Ascending aorta (tissue), 2 donors: Measurements from ENCODE around the gene HS6ST1. TPM values are rescaled to one million over a fixed set of nuclear protein-coding genes. Genes with fewer than 3 reads are reported as not detected.

Experiments
- DNase-seq, 2 donors: peaks; one replicate each; pipeline ENCODE4 v3.0.0-alpha.2; 2019; ENCODE audit warnings: low spot score in 2 of 2
- H3K27ac ChIP-seq, 2 donors: fragments of 200-600 bp; sonication (generic); one replicate each; pipeline ENCODE4 v1.5.1; 2016 to 2017; ENCODE audit warnings: mild to moderate bottlenecking in 1 of 2
- H3K27me3 ChIP-seq: fragments of 200-600 bp; sonication (generic); one replicate; pipeline ENCODE4 v1.5.1; 2017
- H3K36me3 ChIP-seq, 2 donors: fragments of 200-600 bp; sonication (generic); one replicate each; pipeline ENCODE4 v1.5.1; 2016
- H3K4me1 ChIP-seq, 2 donors: fragments of 200-600 bp; sonication (generic); one replicate each; pipeline ENCODE4 v1.5.1; 2016 to 2017; ENCODE audit warnings: mild to moderate bottlenecking in 1 of 2
- H3K4me3 ChIP-seq, 2 donors: fragments of 200-600 bp; sonication (generic); one replicate each; pipeline ENCODE4 v1.5.1; 2016 to 2017; ENCODE audit warnings: mild to moderate bottlenecking in 1 of 2
- H3K9me3 ChIP-seq, 2 donors: fragments of 200-600 bp; sonication (generic); one replicate each; pipeline ENCODE4 v1.5.1; 2016
- CTCF ChIP-seq, 3 experiments: fragments of 200-600 bp in 2 of 3; fragments of 450-650 bp in 1 of 3; sonication (generic) in 2 of 3; IDR thresholded peaks; one replicate each; pipeline ENCODE4 v1.5.1; 2016 to 2019; ENCODE audit warnings: antibody characterized with exemption in 3 of 3, mild to moderate bottlenecking in 1 of 3, moderate library complexity in 1 of 3
- intact Hi-C: fragments of 100-400 bp; cut with DNase I; formaldehyde crosslinking; loops from one replicate; pipeline ENCODE4 v1.15.1; 2023
- total RNA-seq: library from RNA; depleted of rRNA; stranded (reverse); fragments of >200 nt; gene quantifications from one replicate; pipeline ENCODE4 v1.1.0, GENCODE V29; 2016

Gene HS6ST1
- total RNA-seq, 1 donor from 2014 or later, result 42.7 TPM

- no peaks in the 10 kb centered on the region for H3K27me3 ChIP-seq
- no peak for TF ChIP-seq CTCF (IDR thresholded peaks at IDR 0.05)
- peak overlapping the region; percentile 68 to 77 for H3K27ac ChIP-seq
- intact Hi-C loops, result loop anchor here (2.0 to 10.0 kb wide), 6 partner anchors 22 to 412 kb away; no protein-coding TSS in a partner anchor
- H3K36me3 ChIP-seq, result no peaks in the 10 kb centered on the region
- peak overlapping the region; percentile 49 to 74 for H3K4me3 ChIP-seq
- DNase-seq, result peak; percentile 7 to 66
- no peaks in the 10 kb centered on the region for H3K9me3 ChIP-seq
- peaks cover 8 to 17% of the 10 kb centered on the region in 2 donors for H3K4me1 ChIP-seq
Measured at GRCh38 chr2:128322715-128323554, 4.3 kb upstream of the HS6ST1 start.

GRCh38 chr2:128321784-128322714, 3.4 kb upstream of the HS6ST1 start:
- intact Hi-C loops, result loop anchor here (2.0 to 10.0 kb wide), 6 partner anchors 21 to 413 kb away; no protein-coding TSS in a partner anchor
- peak; percentile 3 to 94 for DNase-seq
- TF ChIP-seq CTCF (IDR thresholded peaks at IDR 0.05), result peak; percentile 71 to 94 (median 84)
- peaks cover 13 to 19% of the 10 kb centered on the region in 2 donors for H3K4me1 ChIP-seq
- no peaks in the 10 kb centered on the region for H3K36me3 ChIP-seq
- H3K27ac ChIP-seq, result peak overlapping the region; percentile 68 to 77
- peak overlapping the region; percentile 49 to 74 for H3K4me3 ChIP-seq
- no peaks in the 10 kb centered on the region for H3K9me3 ChIP-seq
- H3K27me3 ChIP-seq, result no peaks in the 10 kb centered on the region

GRCh38 chr2:128320906-128321771, 2.5 kb upstream of the HS6ST1 start:
- H3K4me1 ChIP-seq, result peaks cover 19 to 27% of the 10 kb centered on the region in 2 donors
- no peaks in the 10 kb centered on the region for H3K9me3 ChIP-seq
- no peaks in the 10 kb centered on the region for H3K27me3 ChIP-seq
- intact Hi-C loops, result loop anchor here (10.0 kb wide), 2 partner anchors 314 to 414 kb away; no protein-coding TSS in a partner anchor
- peak overlapping the region in 1 of 2 donors; percentile 0 for H3K27ac ChIP-seq
- peak overlapping the region in 1 of 2 donors; percentile 74 for H3K4me3 ChIP-seq
- DNase-seq, result peak in 1 of 2 donors; percentile 66
- TF ChIP-seq CTCF (IDR thresholded peaks at IDR 0.05), result no peak
- H3K36me3 ChIP-seq, result no peaks in the 10 kb centered on the region

DNA sequence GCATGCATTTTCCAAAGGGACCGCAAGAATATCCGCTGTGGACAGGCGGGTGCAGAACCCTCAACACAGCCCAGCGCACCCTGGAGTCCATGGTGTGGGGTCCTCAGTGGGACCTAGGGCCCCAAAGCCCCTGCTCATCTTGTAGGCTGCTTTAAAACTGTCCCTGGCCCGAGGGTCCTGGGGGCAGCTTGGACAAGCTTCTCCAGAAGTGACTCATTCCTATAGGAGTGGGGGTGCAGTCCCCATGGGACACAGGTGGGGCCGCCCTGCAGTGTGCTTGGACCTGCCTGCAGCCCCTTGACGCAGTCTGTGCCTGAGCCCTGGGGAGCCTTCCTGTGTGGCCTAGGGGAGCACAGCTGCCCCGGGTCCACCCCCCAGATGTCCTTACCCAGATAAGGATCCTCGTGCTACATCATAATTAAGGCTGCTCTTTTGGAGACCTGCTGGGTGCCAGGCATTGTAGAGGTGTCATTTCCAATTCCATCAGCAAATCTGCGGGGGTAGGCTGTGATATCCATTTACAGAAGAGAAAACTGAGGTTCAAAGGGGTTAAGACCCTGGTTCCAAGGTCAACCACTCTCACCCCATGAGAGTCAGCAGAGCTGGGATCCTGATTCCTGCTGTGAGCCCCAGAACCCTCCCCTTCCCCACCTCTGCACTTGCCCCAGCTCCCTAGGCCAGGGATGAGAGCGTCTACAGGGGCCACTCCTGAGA, 1.7 kb upstream of the HS6ST1 start:
- Histone ChIP-seq H3K27ac (peak overlapping the region in 1 of 2 donors; percentile 0), H3K4me1 (peaks cover 18 to 30% of the 10 kb centered on the region in 2 donors)
- TF ChIP-seq CTCF (IDR thresholded peaks at IDR 0.05), result no peak

More for the DNA sequence above, 1.7 kb upstream of the HS6ST1 start:
- peak in 1 of 2 donors; percentile 63 for DNase-seq
- intact Hi-C loops, result loop anchor here (10.0 kb wide), 2 partner anchors 314 to 414 kb away; no protein-coding TSS in a partner anchor
- Histone ChIP-seq H3K4me3 (no peak overlapping the region), H3K27me3 (no peaks in the 10 kb centered on the region), H3K36me3 (no peaks in the 10 kb centered on the region), H3K9me3 (no peaks in the 10 kb centered on the region)
